ENCODE results near the gene UTF1. TPM values are rescaled to one million over a fixed set of nuclear protein-coding genes. Genes with fewer than 3 reads are reported as not detected.

The UTF1 gene
- total RNA-seq, 1 experiment from 2014 or later = not detected

DNA sequence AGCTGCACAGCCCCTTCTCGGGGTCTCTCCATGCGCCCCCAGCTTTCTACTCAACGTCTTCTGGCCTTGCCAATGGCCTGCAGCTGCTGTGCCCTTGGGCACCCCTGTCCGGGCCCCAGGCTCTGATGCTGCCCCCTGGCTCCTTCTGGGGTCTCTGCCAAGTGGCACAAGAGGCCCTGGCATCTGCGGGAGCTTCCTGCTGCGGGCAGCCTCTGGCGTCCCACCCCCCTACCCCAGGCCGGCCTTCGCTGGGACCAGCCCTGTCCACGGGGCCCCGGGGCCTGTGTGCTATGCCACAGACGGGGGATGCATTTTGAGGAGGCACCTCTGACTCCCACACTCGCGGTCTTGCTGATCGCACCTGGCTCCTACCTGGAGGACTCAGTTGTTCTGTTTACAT lies 10.0 kb downstream of the UTF1 start:
- no peak overlapping the region for H3K4me3 Mint-ChIP-seq (ENCODE audit: low read depth, unreplicated experiment)
- H3K4me1 Mint-ChIP-seq (ENCODE audit: low read depth, unreplicated experiment) = peaks cover 8% of the 10 kb centered on the region
- H3K36me3 Mint-ChIP-seq (ENCODE audit: insufficient read depth, unreplicated experiment) = no peaks in the 10 kb centered on the region
- H3K9me3 Mint-ChIP-seq (ENCODE audit: low read depth, unreplicated experiment) = no peaks in the 10 kb centered on the region
- intact Hi-C loops (cut with micrococcal nuclease; ENCODE audit: unreplicated experiment) = no loop called here
- TF ChIP-seq, protein P1, sequence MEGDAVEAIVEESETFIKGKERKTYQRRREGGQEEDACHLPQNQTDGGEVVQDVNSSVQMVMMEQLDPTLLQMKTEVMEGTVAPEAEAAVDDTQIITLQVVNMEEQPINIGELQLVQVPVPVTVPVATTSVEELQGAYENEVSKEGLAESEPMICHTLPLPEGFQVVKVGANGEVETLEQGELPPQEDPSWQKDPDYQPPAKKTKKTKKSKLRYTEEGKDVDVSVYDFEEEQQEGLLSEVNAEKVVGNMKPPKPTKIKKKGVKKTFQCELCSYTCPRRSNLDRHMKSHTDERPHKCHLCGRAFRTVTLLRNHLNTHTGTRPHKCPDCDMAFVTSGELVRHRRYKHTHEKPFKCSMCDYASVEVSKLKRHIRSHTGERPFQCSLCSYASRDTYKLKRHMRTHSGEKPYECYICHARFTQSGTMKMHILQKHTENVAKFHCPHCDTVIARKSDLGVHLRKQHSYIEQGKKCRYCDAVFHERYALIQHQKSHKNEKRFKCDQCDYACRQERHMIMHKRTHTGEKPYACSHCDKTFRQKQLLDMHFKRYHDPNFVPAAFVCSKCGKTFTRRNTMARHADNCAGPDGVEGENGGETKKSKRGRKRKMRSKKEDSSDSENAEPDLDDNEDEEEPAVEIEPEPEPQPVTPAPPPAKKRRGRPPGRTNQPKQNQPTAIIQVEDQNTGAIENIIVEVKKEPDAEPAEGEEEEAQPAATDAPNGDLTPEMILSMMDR (IDR thresholded peaks at IDR 0.05; ENCODE audit: unreplicated experiment) = no peak
- CTCF ChIA-PET = no interaction called here
- no peak for DNase-seq
- H3K27ac Mint-ChIP-seq (ENCODE audit: unreplicated experiment) = no peak overlapping the region
- H3K27me3 Mint-ChIP-seq (ENCODE audit: unreplicated experiment) = peaks cover 56% of the 10 kb centered on the region
- BruUV-seq (replicated peaks) = no TSS peak

DNA sequence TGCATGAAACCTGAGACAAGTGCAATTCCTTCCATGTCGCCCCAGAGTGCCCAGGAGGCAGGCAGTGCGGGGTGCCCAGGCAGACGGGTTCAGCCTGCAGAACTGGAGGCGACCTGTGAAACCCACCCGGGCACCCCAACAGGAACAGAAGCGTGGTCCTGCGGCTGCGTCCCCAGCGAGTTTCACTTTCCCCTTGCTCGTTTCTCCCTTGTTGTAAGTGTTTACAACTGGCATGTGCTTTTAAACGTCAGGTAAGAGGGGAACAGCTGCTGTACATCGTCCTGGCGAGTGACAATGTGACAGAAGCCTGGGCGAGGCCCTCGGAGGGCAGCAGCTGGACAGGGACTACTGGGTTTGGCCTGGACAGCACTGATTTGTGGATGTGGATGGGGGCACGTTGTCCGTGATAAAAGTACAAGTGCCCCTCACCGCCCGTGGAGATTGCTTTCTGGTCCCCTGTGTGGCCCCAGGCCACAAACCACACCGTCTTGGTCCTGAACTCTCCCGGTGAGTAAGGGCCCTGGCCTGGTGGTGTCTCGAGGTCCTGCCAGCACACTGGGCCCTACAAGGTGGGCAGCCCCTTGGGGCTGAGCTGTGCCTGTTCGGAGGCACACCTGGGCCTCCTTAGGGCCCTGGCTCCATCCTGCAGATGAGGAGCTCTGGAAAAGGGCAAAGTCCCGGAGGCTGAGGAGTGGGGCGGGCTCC lies 11.6 kb downstream of the UTF1 start:
- no peak overlapping the region for H3K27ac Mint-ChIP-seq (ENCODE audit: unreplicated experiment)
- H3K4me3 Mint-ChIP-seq (ENCODE audit: low read depth, unreplicated experiment) = no peak overlapping the region
- H3K4me1 Mint-ChIP-seq (ENCODE audit: low read depth, unreplicated experiment) = peaks cover 8% of the 10 kb centered on the region
- BruUV-seq (replicated peaks) = no TSS peak
- no peak for DNase-seq
- TF ChIP-seq, protein P1 (IDR thresholded peaks at IDR 0.05; ENCODE audit: unreplicated experiment) = no peak
- H3K36me3 Mint-ChIP-seq (ENCODE audit: insufficient read depth, unreplicated experiment) = no peaks in the 10 kb centered on the region
- peaks cover 56% of the 10 kb centered on the region for H3K27me3 Mint-ChIP-seq (ENCODE audit: unreplicated experiment)
- no peaks in the 10 kb centered on the region for H3K9me3 Mint-ChIP-seq (ENCODE audit: low read depth, unreplicated experiment)
- CTCF ChIA-PET = no interaction called here
- intact Hi-C loops (cut with micrococcal nuclease; ENCODE audit: unreplicated experiment) = no loop called here

DNA sequence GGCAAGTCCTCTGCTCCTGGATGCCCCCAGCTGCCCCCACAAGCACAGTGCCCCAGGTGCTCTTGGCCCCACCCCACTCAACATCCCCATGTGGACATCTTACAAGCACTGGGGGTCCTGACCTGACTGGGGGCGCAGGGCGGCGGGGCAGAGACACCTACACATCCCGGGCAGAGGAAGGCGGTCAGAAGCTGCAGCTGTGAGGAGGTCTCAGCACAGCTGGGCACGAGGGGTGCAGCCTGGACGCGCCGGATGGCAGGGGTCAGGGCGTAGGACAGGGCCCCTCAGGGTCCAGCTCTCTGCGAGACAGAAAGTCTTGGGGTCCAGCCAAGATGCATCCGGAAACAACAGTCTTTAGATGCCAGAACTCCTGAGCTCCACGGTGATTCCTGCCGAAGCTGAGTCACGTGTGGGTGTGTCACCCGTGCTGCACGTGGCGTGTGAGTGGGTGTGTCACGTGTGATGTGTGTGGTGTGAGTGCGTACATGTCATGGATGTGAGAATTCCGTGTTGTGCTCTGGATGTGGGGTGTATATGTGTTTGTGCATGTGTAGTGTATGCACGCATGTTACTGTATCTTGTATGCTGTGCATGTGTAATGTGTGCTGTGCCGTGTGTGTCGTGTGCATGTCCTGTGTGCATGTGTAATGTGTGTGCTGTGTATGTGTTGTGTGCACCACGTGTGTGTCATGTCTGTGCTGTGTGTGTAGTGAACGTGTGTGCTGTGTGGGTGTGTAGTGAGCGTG lies 12.8 kb downstream of the UTF1 start:
- TF ChIP-seq, protein P1 (IDR thresholded peaks at IDR 0.05; ENCODE audit: unreplicated experiment) = no peak
- Mint-ChIP-seq H3K27me3 (ENCODE audit: unreplicated experiment) (peaks cover 54% of the 10 kb centered on the region), H3K27ac (ENCODE audit: unreplicated experiment) (no peak overlapping the region), H3K4me1 (ENCODE audit: low read depth, unreplicated experiment) (peaks cover 8% of the 10 kb centered on the region), H3K4me3 (ENCODE audit: low read depth, unreplicated experiment) (no peak overlapping the region), H3K36me3 (ENCODE audit: insufficient read depth, unreplicated experiment) (no peaks in the 10 kb centered on the region), H3K9me3 (ENCODE audit: low read depth, unreplicated experiment) (no peaks in the 10 kb centered on the region)
- BruUV-seq (replicated peaks) = no TSS peak
- CTCF ChIA-PET = no interaction called here
- intact Hi-C loops (cut with micrococcal nuclease; ENCODE audit: unreplicated experiment) = no loop called here
- DNase-seq = no peak

DNA sequence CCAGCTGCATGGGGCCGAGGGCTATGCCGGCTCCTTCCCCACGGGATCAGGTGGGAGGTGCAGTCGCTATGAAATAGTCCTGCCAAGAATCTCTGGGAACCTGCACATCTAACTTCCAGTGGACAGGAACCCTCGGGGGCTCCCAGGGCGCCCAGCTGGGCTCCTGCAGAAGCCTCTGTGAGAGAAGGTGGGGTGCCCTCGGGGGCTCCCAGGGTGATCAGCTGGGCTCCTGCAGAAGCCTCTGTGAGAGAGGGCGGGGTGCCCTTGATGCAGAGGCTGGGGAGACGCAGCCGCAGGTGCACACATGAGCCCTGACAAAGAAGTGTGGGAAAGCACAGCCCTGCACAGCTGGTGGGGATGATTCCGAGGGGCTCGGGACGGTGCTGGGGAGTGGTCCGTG lies 13.6 kb downstream of the UTF1 start:
- Mint-ChIP-seq H3K27ac (ENCODE audit: unreplicated experiment) (no peak overlapping the region), H3K27me3 (ENCODE audit: unreplicated experiment) (peaks cover 50% of the 10 kb centered on the region), H3K4me3 (ENCODE audit: low read depth, unreplicated experiment) (no peak overlapping the region), H3K9me3 (ENCODE audit: low read depth, unreplicated experiment) (no peaks in the 10 kb centered on the region), H3K36me3 (ENCODE audit: insufficient read depth, unreplicated experiment) (no peaks in the 10 kb centered on the region), H3K4me1 (ENCODE audit: low read depth, unreplicated experiment) (peaks cover 8% of the 10 kb centered on the region)
- no peak for DNase-seq
- no TSS peak for BruUV-seq (replicated peaks)
- TF ChIP-seq, protein P1 (IDR thresholded peaks at IDR 0.05; ENCODE audit: unreplicated experiment) = no peak
- intact Hi-C loops (cut with micrococcal nuclease; ENCODE audit: unreplicated experiment) = no loop called here
- CTCF ChIA-PET = no interaction called here
